HG03064 (cell line): ENCODE data around the gene ANO9.

Experiments
- ATAC-seq: cut with Tn5 transposase; IDR thresholded peaks from one replicate; pipeline ENCODE4 v1.9.1; 2021; ENCODE audit warnings: low read depth; ENCODE audit not compliant: unreplicated experiment

Gene ANO9

DNA sequence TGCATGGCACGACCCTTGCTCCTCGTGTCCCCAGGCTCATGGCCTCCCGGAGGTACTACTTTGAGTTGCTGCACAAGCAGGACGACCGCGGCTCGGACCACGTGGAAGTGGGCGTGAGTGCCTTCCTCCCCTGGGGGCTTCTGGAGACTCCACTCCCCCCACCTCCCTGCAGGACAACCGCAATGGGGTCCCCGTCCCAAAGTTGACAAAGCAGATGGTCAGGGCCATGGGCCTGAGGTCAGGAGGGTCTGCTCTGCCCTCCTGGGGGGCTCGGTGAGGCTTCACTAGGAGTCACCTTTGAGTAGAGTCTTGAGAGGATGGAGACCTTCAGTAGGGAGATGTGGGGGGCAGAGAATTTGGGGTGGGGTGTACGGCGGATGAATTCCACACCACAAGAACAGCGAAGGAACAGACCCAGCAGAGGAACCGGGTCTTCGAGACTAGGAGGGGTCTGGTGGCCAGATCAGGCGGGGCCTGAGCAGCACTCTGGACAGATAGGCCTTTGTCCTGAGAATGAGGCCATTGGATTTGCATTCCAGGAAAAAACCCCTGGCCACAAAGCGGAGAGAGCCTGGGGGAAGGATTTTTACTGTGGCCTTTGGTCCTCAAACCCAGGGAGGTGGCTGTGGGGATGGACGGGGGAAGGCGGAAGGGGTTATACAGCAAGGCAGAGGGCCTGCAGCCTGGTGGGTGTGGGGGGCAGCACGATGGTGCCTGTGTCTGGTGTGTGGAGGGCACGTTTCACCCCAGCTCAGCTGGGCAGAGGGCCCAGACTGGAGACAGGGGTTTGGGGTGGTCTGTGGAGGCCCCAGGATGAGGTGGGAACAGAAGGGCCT is 67.9 kb downstream of the ANO9 start:
- no peak for ATAC-seq

- no peak for ATAC-seq
These were observed 68.7 kb downstream of the ANO9 start for GRCh38 chr11:372809-373715.

- ATAC-seq: no peak
These were observed 69.9 kb downstream of the ANO9 start for GRCh38 chr11:371716-372590.

GRCh38 chr11:371051-371450 is 70.8 kb downstream of the ANO9 start:
- no peak for ATAC-seq

DNA sequence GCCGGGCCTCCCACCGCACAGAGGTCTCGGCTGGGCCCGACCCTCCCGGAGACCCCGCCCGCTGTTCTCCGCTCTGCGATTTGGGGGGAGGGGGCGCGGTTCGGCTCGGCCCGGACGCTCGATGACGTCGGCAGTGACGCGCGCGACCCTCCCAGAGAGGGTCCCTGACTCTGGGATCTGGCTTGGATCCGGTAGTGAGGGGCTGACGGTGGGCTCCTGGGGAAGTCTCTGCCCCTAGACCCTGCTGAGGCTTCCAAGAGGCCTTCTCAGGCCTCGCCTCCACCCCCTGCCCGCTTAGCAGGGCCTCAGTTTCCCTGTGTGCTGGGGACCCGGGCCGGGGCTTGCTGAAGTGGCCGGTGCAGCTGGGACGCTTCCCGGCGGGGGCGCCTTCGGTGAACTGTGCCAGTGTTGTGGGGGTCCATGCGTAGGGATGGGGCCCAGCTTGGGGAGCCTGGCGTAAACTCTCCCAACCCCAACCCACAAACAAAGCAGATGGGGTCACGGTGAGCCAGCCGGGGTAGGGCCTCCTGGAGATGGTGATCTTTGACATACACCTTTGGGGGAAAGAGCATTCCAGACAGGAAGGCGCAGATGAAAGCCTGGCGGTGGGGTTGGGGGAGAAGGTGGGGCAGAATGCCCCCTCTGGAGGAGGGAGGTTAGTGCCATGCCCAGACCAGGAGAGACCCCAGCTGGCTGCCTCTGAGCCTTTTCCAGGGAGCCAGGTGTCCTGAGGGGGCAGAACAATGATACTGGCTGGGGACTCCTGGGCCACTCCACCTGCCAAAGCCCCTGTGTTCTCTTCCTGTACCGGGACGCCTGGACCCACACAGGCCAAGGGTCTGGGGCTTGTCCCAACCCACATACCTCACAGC is 71.5 kb downstream of the ANO9 start:
- ATAC-seq: no peak

GRCh38 chr11:369336-370018 is 72.3 kb downstream of the ANO9 start, which contains the start of gene B4GALNT4:
TSS of gene B4GALNT4 (plus strand) at chr11:369499. CDS start at chr11:369804, 305 bp downstream.
- ATAC-seq: no peak

- ATAC-seq: no peak
These were observed 73.1 kb downstream of the ANO9 start for GRCh38 chr11:368414-369335.

- ATAC-seq: no peak
These were observed 73.8 kb downstream of the ANO9 start for GRCh38 chr11:367956-368413.
